Activated CD4-positive, alpha-beta T cell treated with anti-CD3 and anti-CD28 coated beads for 1 hour (primary cell): ENCODE results near the gene MRPL1.
"Not testable (repeated sequence)": the region's sequence is repeated elsewhere in the genome, so short reads cannot be mapped to it uniquely, and the experiment has no call there.

Experiments used
- DNase-seq: peaks from one replicate; pipeline ENCODE4 v3.0.0-alpha.2; 2020

The MRPL1 gene

DNA sequence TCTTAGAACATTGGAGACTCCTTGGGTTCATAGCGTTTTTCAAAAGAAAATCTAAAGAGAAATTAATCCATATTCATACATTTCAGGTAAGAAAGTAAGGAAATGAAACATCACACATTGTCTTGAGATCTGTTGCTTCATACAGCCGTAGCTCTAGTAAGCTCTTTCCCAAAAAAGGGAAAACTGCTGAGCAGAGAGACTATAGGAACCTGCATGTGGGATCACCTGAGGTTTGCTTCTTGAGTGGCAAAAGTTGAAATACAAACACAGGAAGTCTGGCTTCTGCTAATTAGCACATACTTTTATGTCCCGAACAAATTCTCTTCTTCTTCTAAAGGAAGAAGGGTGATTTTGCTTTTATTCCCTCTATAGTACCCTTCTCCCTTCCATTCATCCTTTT is 57.7 kb downstream of the MRPL1 start:
- DNase-seq: no peak

DNA sequence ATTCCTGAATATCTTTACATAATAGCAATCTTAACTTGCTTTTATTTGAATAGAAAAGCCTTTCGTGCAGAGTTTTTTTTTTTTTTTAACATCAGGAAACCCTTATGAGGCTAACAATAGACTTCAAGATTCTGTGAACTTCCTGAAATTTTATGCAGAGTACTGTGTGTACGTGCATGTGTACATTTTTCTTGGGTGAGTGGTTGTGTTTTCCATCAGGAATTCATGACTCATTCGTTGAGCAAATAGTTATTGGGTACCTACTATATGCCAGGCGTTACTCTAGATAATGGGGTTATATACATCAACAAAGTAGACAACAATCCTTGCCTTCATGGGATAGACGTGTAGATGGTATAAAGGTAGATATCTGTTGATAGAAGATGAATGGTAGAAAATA is 59.1 kb downstream of the MRPL1 start:
- DNase-seq: no peak

DNA sequence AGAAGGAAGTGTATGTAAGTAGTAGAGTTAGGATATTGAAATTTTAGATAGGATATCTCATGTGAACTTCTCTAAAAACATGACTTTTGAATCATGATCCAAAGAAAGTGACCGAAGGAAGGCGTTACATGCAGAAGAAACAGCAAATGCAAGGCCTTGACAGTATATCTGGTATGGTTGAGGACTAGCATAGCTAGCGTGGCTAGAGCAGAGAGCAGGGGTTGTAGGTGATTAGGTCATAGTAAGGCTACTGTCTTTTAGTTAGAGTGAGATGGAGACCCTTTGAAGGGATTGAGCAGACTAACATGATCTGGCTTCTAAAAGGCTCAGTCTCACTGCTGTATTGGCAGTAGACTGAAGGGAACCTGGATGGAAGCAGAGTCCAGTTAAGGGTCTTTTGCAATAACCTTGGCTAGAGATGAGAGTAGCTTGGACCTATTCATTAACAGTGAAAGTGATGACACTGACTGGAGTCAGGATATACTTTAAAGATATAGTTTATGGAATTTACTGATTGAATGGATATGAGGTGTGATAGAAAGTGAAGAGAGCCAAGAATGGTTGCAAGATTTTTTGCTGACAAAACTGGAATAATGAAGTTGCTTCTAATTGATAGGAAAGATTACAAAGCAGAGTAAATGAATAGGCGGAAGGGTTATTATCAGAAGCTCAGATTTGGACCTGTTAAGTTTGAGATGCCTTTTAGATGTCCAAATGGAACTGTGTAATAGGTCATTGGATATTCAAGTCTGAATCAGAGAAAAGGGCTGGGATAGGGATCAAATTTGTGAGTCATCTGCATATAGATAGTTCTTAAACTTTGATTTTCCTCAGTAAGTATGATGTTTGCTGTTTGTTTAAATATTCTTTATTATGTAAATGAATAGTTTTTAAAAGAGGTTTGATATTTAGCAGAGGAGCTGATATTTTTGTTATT is 59.8 kb downstream of the MRPL1 start:
- DNase-seq: no peak

DNA sequence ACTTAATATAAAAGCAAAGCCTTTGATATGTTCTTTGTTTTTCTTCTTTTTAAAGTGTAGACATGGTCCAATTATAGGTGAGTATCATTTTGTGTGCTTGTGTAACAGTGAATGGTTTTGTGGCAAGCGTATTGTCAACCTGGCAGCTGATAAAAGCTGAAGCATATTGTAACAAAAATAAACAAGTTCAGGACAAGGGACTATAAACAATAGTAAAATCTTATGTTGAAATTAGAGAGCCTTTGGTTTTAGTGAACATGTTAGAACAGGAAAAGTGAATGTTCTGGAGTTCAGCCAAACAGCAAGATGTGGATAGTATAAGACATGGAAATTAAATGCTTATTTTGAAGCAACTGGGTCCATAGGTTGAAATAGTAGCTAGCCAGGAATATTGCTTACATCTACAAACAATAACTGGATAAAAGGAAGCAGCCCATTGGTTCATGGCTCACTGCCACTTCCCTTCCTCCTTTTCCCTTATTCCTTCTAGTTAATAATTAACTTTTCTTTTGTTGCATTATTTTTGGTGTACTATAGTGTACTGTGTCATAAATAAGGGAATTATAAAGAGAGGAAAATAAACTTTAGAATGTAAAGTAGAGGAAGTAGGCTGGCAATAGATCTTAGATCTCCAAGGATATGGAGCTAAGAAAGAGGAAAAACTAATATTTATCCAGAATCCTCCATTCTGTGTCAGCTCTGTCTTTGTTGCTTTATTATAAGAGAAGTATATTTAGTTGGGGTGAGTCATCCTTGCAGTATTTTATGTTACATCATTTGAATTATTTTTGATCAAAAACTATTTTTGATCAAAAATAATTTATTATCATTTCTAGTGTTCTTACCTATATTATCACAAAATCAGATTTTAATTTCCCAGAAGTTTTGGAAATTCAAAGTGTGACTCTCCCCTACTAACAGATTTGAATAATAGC is 65.6 kb downstream of the MRPL1 start:
- no peak for DNase-seq

DNA sequence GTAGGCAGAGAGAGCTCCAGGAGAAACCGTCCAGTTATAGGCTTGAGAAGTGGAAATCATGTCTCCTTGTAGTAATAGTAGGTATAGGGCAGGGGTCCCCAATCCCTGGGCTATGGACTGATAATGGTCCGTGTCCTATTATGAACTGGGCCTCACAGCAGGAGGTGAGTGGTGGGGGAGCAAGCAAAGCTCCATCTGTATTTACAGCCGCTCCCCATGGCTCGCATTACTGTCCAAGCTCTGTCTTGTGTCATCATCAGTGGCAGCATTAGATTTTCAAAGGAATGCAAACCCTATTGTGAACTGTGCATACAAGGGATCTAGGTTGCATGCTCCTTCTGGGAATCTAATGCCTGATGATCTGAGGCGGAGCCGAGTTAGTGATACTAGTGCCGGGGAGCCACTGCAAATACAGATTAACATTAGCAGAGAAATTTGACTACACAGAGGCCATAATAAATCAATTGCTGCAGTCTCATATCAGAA is 67.6 kb downstream of the MRPL1 start:
- DNase-seq: no peak

DNA sequence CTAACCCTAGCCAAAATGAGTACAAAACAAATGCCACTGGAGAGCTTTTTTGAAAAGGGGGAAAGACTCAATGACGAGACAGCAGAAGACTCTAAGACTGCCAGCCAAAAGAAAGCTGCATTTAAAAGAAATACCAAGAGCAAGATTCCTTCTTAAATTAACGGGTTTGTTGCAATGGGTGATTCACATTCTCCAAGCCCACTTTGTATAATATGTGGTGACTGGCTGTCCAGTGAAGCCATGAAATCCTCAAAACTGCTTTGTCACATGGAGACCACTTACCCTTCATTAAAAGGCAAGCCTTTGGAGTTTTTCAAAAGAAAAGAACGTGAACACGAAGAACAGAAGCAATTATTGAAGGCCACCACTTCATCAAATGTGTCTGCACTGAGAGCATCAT is 68.2 kb downstream of the MRPL1 start:
- no peak for DNase-seq

DNA sequence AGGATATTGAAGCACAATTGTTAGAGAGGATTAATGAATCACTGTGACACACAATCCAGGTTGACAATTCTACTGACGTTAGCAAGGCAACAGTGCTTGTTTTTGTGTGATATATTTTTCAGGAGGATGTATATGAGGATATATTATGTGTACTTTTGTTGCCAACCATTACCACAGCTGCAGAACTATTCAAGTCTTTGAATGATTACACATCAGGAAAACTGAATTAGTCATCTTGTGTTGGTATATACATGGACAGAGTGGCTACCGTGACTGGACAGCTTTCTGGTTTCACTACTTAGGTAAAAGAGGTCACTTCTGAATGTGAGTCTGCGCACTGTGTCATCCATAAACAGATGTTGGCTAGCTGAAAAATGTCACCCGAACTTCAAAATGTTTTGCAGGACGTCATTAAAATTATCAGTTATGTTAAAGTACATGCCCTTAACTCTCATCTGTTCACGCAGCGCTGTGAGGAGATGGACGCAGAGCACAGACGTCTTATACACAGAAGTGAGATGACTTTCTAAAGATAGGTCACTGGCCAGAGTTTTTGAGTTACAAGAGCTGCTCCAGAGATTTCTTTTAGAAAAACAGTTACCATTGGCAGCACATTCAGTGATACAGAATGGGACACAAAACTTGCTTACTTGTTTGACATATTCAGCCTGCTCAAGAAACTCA is 69.0 kb downstream of the MRPL1 start:
- no peak for DNase-seq

DNA sequence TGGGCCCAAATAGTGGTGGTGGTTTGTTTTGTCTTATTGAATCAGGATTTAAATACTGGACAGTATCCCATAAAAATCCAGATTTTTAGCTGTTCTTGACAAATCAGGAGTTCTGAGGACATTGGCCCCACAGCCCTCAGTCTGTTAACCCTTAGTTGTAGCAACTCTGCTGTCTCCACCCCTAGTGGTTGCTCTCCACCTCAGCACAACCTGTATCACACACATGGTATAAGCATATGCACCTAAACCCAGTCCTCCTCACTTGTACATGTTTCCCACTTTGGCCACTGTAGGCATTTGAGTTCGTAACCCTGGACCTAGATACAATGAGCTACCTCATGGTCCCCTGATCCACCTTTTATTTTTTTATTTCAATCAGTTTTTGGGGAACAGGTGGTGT is 75.9 kb downstream of the MRPL1 start:
- DNase-seq: no peak

DNA sequence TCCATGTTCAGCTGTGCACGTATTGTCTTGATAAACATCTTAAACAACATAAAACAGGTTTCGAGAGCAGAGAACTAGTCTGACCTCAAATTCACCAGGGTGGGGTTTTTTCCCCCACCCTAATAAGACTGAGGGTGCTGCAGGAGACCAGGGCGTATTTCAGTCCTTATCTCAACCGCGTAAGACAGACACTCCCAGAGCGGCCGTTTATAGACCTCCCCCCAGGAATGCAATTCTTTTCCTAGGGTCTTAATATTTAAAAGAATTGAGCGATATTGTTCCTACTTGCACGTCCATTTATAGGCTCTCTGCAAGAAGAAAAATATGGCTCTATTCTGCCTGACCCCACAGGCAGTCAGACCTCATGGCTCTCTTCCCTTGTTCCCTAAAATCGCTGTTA is 83.3 kb downstream of the MRPL1 start:
- not testable (repeated sequence) for DNase-seq

DNA sequence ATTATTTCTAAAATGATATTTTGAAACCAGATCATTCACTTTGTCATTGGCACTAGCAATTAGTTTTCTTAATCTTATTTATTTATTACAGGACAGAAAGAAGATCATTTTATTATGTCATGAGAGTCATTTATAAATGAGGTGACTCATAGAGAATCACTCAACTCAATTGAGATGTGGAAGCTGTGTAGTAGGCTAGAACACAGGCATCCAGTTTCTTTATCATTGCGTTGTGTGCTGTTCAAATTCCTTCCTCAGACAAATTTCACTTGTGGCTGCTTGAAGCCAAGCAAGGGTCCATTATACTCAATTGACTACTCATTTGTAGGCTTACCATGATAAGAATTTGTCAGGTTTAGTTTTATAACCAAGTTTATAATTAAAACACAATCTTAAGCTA is 87.6 kb downstream of the MRPL1 start:
- no peak for DNase-seq

DNA sequence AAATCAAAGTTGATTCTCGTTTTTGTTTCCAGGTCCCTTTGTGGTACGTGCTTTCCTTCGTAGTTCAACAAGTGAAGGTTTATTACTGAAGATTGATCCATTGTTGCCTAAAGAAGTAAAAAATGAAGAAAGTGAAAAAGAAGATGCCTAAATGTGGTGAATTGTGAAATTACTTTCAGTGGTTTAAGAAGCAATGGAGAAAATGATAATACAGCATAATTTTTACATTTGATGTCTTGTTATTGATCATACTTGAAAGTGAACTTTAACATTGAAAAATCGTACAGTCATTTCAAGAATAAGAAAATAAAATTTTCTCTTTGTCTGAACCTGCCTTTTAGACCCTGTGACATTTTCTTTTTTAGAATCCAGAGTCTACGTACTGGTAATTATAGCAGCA is 89.8 kb downstream of the MRPL1 start:
- DNase-seq: no peak

DNA sequence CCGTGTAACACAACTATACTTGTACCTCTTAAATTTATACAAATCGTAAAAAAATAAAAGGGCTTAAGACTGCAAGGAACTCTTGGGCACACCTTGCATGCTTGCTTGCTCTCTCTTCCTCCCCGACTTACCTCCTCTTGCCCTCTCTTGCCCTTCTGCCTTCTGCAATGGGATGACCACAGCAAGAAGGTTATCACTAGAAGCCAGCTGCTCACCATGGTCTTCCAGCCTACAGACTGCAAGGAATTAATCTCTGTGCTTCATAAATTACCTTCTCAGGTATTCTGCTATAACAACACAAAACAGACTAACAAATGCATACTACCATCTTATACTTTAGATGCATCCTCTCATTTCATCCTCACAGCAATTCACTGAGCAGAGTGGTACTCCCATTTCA is 92.1 kb downstream of the MRPL1 start:
- DNase-seq: no peak

DNA sequence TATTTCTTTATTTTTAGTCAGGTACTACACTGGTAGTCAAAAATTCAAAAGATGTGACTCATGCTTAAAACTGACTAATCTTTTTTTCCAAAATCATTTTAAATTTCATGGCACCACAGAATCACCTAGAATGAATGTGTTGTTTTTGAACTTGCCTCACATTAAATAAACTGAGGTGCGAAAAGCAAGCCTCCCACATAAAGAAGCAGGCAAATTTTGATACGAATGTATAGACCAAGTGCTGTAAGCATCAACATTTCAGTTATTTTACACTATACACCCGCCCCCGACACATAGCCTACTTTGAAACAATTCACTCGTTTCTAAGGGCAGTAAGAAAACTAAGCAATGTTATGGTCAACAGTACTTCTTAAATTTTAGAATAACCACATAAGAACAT is 94.3 kb downstream of the MRPL1 start:
- DNase-seq: no peak

DNA sequence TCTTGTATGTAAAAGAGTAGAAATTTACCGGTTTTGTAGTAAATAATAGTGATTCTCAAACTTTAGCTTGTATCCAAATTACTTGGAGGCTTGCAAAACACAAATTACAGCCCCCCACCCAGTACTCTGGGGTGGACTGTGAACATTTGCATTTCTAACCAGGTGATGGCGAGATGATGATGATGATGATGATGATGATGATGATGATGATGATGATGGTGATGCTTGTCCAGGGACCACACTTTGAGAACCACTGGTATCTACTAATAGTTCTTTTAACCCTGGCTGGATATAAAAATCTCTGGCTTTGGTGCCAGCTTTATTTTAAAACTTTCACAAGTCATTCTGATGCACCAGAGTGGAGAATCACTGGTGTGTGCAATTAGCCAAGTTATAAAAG is 96.3 kb downstream of the MRPL1 start:
- no peak for DNase-seq

DNA sequence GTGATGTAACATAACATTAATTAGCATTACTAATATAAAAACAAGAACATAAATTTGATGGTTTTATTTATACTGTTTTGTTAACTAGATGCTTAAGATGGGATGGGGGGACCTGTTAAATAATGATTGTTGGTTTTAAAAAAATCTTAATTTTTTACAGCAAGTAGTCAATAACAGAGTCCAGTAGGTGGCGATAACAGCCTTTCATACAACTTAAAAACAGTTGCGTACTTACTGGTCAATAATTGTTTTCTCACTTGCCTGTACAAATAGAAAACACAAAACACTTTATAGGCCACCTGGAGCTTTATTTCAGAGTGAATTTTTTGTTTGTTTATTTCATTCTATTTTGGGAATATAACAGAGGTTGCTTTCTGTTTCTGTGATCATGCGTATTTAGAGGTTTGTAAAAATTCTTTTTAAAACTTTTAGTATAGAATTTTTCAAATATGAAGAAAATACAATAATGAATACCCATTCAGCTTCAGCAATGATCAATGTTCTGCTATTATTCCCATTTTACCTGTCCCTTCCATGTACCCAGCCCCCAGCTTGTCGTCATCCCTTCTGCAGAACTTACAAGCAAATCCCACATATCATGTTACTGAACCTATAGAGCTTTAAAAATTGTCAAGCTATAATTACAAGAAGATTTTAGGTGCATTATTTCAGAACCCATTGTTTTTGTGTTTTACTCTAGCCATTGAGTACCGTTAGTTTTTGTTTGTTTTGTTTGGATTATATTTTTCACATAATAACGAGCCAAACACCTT is 97.1 kb downstream of the MRPL1 start:
- no peak for DNase-seq

DNA sequence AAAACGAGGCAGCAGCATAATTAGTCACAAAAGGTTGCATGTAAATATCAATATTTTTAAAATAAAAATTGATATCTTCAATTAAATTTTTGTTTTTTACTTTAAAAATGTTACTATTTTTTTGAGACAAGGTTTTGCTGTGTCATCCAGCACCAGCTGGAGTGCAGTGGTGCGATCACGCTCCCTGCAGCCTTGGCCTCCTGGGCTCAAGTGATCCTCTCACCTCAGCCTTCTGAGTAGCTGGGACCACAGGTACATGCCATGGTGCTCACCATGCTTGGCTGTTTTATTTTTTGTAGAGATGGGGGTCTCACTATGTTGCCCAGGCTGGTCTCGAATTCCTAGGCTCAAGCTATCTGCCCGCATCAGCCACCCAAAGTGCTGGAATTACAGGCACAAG is 97.7 kb downstream of the MRPL1 start:
- DNase-seq: no peak

DNA sequence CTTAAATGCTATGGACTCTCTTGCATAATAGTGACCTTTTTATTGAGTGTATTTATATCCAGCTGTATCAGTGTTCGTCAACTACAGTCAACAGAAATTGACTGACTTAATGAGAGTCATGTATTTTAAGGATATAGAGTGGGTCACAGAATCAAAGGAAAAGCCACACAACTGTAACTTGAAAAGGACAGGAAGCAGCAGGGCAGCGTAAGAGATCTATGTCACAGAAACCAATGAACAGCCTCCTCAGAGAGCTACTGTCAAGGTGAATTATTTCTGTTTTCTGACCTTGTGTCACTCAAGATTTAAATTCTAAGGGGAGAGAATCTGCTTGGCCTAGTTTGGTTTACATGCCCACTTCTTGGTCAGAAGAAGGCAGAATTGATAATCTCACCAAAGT is 100.4 kb downstream of the MRPL1 start:
- DNase-seq: no peak

DNA sequence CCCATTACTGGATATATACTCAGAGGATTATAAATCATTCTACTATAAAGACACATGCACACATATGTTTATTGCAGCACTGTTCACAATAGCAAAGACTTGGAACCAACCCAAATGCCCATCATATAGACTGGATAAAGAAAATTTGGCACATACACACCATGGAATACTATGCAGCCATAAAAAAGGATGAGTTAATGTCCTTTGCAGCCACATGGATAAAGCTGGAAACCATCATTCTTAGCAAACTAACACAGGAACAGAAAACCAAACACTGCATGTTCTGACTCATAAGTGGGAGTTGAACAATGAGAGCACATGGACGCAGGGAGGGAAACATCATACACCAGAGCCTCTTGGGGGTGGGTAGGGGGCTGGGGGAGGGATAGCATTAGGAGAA is 111.0 kb downstream of the MRPL1 start:
- DNase-seq: not testable (repeated sequence)

DNA sequence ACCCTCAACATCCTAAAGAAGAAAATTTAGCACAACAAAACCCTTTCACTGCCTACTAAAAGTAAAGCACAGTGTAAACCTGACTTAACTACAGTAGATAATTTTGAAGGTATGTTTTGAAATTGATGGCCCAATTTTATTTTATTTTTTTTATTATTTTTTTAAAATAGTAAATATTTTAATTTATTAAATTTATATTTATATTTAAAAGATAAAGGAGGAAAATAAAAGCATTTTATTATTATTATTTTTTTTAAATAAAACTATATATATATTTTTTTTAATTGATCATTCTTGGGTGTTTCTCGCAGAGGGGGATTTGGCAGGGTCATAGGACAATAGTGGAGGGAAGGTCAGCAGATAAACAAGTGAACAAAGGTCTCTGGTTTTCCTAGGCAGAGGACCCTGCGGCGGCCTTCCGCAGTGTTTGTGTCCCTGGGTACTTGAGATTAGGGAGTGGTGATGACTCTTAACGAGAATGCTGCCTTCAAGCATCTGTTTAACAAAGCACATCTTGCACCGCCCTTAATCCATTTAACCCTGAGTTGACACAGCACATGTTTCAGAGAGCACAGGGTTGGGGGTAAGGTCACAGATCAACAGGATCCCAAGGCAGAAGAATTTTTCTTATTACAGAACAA is 120.4 kb downstream of the MRPL1 start:
- not testable (repeated sequence) for DNase-seq

DNA sequence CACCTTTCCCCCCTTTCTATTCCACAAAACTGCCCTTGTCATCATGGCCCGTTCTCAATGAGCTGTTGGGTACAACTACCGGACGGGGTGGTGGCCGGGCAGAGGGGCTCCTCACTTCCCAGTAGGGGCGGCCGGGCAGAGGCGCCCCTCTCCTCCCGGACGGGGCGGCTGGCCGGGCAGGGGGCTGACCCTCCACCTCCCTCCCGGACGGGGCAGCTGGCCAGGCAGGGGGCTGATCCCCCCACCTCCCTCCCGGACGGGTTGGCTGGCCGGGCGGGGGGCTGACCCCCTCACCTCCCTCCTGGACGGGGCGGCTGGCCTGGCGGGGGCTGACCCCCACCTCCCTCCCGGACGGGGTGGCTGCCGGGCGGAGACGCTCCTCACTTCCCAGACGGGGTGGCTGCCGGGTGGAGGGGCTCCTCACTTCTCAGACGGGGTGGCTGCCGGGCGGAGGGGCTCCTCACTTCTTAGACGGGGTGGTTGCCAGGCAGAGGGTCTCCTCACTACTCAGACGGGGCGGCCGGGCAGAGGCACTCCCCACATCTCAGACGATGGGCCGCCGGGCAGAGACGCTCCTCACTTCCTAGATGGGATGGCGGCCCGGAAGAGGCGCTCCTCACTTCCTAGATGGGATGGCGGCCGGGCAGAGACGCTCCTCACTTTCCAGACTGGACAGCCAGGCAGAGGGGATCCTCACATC is 121.1 kb downstream of the MRPL1 start:
- not testable (repeated sequence) for DNase-seq

DNA sequence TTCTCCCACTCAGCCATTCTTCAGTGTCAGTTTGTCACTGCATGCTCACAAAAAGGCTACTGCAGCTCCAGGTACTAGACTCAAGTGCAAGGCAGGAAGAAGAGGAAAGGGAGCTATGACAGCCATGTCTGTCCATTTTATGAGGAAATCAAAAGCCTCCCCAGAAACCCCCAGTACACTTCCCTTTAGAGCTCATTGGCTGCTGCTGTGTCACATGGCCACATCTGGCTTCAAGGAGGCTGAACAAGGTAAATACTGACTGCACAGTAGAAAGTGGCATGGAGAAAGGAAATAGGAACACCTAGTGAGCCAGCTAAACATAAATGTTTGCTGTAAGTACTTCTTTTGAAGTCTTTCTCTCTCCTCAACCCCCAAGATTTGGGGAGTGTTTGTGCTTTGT is 127.3 kb downstream of the MRPL1 start:
- DNase-seq: no peak
